Measurements from ENCODE around the gene DCST2.
A peak's percentile ranks its signal among the peaks of the same experiment; 100 is the strongest.

The DCST2 gene

DNA sequence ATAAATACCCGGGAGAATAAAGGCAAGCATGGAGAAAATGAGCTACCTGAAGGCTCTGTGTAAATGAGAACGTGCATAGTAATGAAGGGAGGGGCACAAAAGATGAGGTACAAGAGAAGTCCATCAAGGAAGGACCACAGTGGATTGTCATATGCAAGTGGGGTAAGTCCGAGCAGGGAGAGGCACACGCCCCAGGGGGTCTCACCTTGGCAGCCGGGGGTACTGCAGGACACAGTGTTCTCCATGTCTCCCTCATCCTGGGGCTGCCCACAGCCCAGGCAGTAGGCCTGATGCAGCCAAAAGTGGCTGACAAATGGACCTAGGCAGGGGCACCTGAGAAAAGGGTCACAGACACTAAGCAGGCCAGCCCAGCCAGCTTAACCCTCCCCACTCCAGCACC, 10.0 kb downstream of the DCST2 start:
- no peak for DNase-seq

DNA sequence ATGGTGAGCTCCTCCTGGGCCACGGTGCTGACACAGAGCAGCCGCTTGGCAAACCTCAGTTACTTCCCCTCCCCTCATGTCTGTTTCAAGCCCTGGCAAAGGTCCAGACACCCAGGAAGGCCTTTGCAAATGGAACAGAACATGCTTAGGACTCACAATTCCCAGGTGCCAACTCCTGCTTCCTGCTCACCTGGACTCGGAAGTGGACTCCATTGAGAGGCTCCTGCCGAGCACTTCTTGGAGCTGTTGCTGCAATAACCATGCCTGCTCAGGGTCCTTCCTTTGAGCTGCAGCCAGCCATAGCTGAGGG, 10.7 kb downstream of the DCST2 start:
- DNase-seq: no peak

DNA sequence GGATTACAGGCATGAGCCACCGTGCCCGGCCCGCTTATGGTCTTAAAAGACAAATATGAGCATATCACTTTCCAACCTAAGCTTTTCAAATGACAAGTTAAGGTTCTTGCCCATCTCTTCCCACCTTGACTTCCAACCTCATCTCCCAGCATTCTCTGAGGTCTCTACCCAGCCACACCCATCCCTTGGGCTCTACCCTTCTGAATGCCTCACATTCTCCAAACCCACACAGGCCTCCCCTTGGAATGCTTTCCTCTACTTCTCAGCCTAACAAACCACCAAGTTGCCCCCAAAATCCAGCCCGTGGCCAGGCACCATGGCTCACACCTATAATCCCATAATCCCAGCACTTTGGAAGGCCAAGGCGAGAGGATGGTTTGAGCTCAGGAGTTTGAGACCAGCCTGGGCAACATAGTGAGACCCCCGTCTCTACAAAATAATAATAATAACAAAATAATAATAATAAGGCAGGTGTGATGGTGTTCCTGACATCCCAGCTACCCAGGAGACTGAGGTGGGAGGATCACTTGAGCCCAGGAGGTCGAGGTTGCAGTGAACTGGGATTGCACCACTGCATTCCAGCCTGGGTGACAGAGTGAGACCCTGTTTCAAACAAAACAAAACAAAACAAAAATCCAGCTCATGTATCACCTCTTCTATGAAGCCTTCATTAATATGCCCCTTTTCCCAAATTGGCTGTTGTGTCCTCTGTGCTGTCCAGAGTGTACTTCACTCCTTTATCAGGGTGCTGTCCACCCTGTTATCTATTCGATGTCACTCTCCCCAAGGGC, 11.2 kb downstream of the DCST2 start:
- no peak for DNase-seq

DNA sequence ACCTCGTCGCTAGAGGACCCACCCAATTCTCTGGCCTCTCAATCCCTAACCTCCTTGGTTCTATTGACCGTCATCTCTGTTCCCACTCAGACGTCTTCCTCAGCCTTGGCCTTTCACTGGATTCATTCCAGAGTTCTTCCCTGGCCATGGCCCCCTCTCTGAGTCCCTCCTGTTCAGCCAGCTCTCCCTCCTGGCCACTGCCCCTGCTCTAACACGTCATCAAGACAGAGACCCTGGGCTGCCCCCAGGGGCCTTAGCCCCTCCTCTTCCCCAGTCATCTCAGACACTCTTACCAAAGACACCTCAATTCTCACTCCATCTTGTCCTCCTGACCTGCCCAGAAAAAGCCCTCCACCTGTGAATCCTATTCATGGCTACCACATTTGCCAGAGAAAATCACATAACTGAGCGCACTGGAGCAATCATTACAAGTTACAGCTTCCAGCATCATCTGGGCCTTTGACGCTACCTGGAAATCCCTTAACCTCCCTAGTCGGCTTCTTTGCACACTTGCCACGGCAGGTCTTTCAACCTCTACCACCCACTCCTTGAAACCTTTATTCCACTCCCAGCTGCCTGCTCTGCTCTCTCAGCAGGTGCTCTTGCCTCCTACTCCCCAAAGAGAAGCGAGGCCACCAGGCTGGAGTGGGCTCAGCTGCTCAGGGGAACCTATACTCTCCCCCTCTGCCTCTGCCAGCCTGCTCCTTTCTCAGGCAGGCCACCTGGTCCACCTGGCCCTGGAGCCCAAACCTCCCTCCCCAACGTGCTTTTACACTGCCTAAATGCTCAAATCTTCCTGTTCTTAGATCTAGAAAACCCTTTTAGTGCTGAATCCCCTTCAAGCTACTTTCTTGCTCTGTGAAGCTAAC, 14.0 kb downstream of the DCST2 start:
- no peak for DNase-seq

DNA sequence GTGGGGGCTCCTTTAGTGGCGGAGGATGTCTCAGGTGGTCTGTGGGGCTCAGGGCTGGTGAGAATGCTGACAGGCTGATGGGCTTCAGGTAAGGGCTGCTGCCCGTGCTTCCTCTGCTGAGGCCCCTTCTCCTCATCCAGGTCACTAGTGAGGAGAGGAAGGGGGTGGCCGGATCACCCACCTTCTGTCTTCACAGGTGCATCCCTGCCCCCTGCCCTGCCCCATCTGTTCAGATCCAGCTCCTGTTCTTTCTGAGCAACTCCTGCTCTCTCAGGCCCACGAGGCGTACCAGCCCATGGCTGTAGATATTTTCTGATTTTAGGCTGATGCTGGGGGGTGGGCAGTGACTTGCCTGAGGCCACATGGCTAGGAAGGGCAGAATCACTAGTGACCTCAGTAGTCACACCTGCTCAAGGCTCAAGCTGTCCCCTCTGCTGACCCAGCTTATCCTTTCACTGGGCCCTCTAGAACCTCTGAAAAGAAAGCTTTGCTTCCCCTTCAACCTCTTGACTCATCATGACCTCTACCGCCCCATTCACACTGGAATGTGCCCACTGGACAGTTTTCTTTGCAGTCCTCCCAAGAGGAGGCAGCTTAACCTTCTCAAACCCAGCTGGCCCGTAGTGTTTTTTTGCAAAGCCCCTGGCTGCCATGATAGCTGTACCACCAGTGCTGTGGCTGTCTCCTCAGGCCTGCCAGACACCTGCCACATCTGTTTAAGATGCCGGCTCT, 14.8 kb downstream of the DCST2 start:
- DNase-seq: no peak

DNA sequence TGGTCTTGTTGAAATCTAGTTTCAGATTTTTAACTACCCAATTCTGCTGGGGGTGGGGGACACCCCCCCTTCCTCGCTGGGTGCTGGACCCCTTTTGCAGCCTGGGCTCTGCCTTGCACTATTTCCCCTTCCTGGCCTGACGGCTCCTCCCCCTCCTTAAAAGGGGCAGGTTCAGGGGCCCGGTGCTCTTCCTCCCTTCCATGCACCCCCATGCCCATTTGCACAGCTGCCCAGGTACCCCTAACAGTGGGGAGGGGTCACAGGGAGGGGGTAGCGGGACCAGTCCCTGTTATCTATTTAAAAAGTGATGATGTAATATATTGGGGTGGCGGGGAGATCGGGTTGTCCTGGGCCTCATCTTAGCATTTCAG, 15.7 kb downstream of the DCST2 start:
- no peak for DNase-seq

DNA sequence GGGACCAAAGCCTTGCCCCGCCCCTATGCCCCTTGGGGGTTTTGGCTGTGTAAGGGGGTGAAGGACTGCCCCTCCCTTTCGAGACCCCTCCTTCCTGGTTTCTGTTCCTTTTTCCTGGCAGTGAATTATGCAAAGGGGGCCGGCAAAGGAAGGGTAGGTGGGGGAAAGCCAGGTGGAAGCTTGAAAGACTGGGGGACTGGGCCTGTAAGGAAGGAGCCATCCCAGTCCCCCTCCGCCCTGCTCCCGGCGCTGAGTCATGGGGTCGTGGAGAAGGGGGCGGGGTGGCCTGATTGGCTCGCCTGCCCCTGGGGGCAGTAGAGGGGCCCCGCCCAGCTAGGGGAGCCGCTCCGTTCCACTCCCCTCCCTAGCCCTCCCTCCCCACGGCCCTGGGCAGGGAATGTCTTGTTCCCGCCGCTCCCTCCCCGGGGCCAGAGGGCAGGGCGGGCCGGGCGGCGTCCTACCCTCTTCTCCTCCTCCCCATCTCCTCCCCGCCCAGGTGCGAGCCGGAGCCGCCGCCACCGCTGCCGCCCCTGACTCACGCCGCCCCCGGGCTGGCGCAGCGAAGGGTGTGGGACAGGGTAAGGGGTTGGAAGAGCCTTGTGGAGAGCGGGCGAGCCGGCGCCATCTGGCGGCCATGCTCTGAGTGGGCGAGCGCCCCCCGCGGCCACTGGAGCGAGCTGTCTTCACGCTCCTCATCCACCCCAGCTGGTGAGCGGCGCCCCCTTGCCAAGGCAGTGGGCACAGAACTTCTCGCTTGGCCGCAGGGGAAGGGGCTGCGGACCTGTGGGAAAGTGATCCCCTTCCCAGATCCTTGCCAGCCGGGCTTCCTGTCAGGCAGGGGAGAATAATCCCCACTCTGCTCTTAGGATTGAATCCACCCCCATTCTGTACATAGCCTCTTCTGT, 16.3 kb downstream of the DCST2 start:
- peak; percentile 56 for DNase-seq

DNA sequence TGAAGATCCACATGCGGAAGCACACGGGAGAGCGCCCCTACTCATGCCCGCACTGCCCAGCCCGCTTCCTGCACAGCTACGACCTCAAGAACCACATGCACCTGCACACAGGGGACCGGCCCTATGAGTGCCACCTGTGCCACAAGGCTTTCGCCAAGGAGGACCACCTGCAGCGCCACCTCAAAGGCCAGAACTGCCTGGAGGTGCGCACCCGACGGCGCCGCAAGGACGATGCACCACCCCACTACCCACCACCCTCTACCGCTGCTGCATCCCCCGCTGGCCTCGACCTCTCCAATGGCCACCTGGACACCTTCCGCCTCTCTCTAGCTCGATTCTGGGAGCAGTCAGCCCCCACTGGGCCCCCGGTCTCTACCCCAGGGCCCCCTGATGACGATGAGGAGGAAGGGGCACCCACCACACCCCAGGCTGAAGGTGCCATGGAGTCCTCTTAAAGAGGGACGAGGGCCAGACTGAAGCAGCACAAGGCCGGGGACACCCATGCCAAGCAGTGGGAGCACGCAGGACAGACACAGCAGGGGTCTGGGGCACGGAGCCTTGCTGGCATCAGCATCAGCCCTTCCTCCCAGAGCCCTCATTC, 17.2 kb downstream of the DCST2 start:
- no peak for DNase-seq

DNA sequence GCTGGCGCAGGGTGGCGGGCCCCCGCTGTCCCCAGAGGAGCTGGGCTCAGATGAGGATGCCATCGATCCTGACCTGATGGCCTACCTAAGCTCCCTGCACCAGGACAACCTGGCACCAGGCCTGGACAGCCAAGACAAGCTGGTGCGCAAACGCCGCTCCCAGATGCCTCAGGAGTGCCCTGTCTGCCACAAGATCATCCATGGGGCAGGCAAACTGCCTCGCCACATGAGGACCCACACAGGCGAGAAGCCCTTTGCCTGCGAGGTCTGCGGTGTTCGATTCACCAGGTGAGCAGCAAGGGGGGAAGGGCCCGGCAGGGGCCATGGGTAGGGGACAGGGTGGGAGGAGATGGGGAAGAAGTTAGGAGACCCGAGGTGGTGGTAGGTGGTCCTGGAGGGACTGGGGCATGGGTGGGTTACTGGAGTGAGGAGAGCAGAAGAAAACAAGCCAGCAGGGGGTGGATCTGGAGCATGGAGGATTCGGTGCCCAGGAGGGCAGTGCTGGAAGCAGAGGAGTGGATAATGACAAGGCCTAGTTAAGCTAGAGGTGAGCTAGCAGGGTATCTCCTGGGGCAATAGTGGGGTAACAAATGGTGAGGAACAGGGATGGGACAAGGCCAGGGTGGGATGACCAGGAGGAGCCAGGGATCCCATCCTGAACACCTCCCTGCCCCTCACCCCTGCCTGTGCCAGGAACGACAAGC, 17.9 kb downstream of the DCST2 start:
- no peak for DNase-seq

DNA sequence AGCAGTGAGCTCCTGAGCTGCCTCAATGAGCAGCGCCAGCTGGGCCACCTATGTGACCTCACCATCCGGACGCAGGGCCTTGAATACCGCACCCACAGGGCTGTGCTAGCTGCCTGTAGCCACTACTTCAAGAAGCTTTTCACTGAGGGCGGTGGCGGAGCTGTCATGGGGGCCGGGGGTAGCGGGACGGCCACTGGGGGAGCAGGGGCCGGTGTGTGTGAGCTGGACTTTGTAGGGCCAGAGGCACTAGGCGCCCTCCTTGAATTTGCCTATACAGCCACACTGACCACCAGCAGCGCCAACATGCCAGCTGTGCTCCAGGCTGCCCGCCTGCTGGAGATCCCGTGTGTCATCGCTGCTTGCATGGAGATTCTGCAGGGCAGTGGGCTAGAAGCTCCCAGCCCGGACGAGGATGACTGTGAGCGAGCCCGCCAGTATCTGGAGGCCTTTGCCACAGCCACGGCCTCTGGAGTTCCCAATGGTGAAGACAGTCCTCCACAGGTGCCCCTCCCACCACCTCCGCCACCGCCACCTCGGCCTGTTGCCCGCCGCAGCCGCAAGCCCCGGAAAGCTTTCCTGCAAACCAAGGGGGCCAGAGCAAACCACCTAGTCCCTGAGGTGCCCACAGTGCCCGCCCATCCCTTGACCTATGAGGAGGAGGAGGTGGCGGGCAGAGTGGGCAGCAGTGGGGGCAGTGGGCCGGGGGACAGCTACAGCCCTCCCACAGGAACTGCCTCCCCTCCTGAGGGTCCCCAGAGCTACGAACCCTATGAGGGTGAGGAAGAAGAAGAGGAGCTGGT, 18.7 kb downstream of the DCST2 start:
- DNase-seq: no peak

DNA sequence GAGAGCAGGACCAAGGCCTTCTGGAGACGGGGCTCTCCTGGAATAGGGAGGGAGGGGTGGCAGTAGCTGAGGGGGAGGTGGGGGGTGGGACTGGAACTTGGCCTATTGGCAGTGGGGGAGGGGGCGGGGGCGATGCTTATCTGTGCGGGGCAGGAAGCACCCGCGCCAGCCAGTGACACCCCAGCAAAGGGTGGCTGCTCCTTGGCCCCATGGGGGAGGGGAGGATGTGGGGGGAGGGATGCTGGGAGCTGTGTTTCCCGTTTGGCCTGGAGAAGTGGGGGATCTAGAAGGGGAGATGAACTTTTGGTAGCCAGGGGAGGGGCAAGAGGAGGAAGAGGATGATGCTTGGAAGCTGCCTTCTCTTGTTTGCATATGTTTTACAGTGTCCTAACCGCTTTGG, 19.9 kb downstream of the DCST2 start:
- DNase-seq: no peak

DNA sequence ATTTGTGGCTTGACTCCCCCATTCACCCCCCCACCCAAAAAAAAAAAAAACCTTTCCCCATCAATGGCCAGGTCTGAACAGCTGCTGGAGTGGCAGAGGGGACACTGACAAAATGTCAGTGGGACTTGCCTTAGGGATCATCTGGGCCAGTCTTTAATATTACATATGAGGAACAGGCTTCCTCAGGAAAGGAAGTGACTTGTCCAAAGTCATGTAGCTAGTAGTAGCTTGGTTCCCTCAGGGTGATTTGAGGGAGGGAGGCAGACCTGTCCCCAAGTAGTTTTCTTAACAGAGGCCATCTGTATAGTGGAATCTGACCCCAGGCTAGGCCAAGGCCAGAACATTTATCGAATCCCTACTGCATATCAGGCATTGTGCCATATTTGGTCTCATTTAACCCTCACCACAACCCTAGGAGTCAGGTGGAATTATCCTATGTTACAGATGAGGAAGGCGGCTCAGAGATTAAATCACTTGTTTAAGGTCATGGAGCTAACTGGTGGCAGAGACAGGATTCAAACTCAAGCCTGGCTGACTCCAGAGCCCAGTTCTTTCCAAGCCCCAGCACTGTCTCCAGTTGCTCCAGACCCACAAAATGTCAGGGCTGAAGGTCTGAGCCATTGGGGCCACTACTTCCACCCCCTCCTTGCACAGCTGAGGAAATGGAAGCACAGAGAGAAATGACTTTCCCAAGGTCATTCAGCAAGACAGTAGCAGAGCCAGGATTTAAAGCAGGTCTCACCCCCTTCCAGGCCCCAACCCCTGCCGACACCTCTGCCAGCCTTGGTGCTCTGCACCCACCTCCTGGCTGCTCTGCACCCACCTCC, 20.6 kb downstream of the DCST2 start:
- DNase-seq: no peak

DNA sequence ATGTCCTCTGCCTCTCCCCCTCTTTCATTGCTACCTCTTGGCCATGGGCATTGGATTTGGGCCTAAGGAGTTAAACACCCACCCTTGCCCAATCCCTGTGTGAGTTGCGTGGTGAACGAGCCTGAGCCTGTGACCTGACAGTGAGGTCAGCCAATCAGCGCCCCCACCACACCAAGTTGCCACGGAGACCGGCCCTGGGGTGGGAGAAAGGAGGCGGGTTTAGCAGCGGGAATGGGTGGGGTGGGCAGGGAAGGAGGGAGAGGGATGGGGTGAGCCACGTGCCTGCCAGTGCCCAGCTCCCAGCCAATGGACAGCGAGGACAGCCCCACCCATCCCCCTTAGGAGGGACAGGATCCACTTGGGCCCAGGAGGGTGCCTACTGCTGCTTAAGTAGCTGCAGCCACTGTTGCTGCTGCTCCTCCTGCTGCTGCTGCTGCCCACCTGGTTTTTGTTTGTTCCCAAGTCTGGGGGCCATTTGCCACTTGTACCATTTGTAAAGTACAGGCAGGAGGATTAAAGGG, 21.5 kb downstream of the DCST2 start:
- DNase-seq: no peak

DNA sequence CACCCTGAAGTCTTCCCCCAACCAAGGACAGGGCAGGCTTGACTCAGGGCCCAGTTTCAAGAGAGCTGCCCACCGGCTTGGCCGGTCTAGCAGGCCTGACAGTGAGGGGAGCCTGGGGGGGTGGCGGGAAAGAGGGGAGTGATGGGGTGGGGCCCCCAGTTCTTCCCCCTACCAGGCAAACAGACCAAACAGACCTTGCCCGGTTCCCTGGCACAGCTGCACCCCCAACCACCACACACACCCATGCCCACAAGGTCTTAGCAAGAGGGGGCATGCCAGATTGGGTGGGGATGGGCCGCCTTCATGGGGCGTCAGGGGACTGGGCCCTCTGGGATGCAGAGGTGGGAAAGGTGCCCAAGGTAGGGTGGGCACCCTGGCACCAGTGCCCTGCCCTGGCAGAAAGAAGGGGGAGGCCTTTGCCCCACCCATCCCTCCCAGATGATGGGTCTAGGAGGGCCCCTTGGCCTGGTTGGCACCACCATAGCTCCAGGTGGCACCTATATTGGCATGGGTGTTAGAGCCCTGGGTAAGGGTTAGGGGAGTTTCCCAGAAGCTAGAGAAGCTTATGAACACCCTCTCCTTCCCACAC, 22.1 kb downstream of the DCST2 start:
- no peak for DNase-seq

DNA sequence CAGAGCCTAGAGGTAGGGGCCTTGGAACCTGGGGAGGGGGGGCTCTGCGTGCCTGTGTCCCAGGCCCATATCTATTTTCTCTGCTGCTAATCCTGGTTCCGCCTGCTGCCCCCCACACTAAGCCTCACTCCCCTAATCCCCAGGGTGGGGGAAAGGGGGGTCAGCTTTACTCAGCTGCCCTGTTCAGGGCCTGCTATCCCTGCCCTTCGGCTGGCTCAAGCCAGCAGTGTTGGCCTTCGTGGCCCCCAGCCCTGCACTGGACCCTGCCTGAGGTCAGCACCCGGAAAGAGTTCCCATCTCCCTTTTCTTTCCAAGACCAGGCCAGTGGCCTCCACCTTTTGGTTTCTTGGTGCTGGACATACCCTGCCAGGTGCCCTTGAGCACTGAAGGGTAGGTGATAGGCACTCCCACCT, 22.6 kb downstream of the DCST2 start:
- no peak for DNase-seq

DNA sequence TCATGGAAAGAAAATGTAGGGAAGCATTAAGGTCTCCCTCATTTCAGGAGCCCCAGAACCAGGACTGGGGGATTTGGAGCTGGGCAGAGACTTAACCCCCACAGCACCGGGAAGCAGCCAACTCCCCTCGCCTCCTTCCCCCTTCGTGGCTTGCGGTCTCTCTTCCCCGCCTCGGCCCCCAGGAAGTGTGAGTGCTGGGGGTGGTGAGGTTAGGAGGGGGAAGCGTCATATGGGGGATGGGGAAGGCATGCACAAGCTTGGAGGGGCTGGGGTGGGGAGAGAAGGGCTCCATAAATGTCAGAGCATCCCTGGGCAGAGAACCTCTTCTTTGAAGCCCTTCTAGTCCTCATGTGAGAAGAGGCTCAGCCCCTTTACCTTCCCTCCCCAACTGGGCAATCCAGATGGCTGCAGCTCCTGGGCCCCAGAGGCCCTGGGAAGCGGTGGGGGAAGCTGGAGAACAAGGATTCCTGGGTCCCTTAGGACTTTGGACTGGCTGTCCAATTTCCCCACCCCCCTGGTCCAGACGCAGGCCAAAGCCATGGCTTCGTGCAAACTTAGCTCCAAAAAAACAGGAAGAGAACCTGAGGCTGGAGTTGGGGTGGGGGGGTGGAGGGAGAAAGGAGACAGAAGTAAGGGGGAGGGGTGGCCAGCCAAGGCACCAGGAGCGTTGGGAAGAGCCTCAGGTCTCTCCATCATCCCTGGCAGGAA, 23.2 kb downstream of the DCST2 start:
- DNase-seq: no peak

DNA sequence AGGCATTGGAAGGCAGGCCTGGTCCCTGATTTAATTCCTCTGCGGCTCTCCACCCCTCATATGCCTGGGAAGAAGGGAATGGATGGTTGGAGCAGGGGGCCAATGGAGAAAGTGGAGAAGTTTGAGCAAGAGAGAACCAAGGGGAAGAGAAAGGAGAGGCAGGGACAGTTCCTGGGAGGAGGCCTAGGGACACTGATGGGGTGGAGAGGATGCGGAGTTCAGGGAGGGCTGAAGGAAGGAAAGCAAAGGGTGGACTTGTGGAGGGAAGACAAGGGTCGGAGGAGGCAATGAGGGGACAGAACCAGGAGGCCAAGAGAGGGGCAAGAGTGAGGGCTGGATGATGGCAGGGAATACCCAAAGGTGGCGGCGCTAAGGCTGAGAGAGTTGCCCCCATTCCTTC, 23.8 kb downstream of the DCST2 start:
- DNase-seq: no peak

DNA sequence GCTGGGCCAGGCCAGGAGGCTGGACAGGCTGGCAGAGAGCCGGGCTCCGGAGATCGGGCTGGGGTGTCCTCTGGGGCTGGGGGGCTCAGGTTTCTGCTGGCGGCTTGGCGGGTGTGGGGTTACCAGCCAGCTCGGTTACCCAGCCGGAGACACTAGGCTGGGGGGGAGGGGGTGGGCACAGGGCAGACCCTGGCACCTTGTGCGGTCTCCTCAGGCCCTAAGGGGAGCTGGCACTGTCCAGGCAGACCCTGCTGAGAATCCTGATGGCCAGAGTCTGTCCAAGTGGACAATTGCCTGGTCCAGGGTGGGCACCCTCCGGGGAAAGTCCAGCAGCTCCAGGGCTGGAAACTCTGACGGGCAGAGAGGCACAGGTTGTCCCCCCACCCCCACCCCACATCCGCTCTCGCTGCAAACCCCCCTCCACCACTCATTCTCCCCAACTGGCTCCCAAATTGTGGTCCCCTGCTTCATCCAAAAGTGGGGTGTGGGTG, 24.3 kb downstream of the DCST2 start:
- DNase-seq: no peak

Measured in GOT3 (cell line).